ENCODE results near the gene PRKD1.
"Not testable (repeated sequence)": the region's sequence is repeated elsewhere in the genome, so short reads cannot be mapped to it uniquely, and the experiment has no call there.

The PRKD1 gene

DNA sequence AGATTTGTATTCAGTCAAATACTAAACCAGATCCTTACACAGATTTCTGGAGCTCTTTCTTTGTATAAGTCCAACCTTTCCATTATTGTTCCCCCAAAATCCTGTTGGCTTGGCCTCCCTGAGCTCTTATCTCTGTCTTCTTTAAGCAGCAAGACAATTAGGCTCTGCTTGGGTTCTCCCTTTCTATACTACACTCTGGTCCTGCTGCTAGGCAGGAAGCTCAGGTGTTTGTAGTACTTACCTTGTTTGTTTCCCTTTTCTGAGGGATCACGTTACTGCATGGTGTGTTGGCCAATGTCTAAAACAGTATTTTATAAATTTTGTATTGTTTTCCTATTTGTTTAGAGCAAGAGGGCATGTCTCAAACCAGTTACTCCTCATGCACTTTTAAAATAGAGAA, 192.9 kb downstream of the PRKD1 start:
- no peak for DNase-seq

DNA sequence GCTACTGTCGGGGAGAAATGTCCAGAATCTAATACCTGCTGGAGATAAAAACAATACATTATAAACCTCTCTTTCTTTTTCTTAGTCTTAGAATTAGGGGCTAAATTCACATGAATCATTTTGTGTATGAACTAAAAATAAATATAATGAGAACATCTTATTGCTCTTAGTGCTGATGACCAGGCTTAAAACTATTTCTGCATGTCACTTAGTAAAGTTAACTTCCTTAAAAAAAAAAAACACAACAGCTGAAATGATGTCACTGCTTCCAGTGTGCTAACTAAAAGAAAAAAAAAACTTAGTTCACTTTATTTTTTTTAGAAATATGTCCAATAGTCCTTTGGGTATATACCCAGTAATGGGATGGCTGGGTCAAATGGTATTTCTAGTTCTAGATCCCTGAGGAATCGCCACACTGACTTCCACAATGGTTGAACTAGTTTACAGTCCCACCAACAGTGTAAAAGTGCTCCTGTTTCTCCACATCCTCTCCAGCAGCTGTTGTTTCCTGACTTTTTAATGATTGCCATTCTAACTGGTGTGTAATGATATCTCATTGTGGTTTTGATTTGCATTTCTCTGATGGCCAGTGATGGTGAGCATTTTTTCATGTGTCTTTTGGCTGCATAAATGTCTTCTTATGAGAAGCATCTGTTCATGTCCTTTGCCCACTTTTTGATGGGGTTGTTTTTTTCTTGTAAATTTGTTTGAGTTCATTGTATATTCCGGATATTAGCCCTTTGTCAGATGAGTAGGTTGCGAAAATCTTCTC, 200.9 kb downstream of the PRKD1 start:
- DNase-seq: not testable (repeated sequence)

DNA sequence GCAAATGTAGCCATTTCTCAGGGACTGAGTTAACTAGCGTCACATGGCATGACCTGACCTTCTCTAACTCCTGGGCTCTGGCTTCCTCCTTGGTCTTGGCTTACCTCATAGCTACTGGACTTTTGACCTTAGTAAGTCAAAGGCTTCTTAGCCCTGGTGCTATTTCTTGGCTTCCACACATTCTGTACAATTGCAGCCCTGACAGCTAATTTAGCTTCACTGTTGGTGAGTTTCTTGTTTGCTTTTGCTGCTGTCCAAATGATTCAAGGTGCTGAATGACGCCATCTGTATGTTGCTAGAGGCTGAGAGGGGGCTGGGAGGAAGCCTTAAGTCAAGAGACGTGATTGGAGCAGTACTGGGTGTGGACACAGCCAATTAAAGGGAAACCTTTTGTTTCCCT, 202.7 kb downstream of the PRKD1 start:
- no peak for DNase-seq

DNA sequence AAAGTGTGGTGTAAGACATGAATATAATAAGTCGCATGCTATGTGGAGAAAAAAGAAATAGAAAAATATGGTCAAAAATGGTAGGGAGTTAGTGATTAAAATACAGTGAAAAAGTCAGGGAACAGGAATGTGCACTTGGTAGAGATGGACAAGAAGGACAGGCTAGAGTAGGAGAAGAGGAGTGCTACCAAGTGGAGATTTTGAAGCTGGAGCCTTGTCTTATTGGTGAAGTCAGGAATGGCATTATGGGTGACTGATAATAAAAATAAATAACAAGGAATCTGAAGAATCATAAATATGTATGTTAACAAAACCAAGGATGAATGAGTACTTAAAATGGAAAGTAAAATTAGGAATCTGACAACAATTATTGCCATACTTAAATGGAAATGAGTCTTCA, 204.8 kb downstream of the PRKD1 start:
- no peak for DNase-seq

DNA sequence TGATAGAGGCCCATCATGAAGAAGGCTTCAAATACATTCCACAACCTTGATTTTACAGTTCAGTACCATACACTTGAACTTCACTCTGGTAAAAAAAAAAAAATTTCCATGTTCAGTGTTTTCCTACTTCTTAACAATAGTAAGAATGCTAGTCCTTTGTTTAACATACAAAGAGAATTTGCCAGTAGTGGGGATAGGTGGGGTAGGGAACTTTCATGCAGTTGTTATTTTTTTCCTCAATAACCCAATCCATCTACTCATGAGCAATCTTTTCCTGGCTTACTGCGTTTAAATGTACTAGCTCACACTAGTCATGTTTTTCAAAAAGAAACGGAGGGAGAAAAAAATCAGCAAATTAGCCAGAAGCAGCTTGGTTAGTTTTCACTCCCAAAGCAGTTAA, 206.1 kb downstream of the PRKD1 start:
- DNase-seq: no peak

DNA sequence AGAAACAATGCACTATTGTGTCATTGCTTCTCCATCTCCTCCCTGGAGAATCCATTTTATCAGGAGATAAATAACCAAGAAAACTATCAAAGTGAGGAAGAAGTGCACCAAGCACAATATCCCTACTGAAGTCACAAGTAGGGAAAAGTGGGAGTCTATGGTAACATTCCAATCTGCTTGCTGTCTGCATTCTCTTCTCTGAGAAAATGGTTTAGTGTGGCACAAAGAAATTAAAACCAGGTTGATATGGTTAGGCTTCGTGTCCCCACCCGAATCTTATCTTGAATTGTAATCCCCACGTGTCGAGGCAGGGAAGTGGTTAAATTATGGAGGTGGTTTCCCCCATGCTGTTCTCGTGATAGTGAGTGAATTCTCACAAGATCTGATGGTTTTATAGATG, 209.7 kb downstream of the PRKD1 start:
- DNase-seq: no peak

DNA sequence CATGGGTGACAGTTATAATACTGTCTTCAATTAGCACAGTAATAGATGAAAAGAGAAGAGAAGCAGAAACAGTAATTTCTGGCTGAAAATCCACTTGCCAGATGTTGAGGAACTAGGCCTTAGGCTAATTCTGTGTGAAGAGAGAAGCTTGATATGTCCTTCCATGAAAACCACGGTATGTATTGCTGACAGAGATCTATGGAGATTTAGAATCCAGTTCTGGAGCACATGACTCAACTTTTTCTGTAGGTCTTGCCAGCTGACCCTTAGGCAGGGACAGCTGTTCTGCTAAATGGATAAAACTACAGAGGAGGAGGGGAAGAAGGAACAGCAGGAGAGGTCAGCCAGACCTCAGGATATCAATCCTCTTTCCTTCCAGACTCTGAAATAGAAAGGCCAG, 211.5 kb downstream of the PRKD1 start:
- DNase-seq: no peak

DNA sequence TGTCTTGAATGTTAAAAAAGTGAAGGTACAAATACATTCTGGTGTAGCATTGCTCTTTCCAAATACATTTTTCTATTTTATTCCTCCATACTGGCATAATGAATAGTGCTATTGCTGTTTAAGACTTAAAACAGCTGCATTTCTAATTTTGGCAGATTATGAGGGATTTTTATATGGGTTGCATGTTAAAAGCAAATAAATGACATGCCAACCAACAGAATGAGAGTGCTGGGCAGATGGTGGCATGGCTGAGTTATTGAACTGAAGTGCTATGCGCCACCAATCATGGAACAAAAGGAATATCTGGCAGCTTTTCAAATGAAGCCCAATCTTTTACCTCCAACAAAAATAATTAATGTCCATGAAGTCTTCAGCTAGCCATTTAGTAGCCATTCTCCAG, 215.0 kb downstream of the PRKD1 start:
- DNase-seq: no peak

DNA sequence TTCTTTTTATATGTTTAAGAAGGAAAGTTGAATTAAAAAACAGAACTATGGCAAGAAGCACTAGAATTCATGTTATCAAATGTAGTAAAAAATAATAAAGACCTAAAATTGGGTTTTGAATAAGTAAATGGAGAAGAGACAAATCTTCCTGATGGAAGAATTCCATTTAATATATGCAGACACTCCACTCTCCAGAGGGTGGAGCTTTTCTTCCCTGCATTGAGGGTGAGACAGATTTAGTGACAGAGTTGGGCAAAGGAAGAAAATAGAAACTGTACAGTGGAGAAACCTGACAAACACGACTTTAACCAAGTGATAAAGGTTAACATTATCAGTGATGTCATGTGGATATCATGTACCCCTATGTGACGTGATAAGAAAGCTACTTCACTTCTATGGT, 217.6 kb downstream of the PRKD1 start:
- no peak for DNase-seq

DNA sequence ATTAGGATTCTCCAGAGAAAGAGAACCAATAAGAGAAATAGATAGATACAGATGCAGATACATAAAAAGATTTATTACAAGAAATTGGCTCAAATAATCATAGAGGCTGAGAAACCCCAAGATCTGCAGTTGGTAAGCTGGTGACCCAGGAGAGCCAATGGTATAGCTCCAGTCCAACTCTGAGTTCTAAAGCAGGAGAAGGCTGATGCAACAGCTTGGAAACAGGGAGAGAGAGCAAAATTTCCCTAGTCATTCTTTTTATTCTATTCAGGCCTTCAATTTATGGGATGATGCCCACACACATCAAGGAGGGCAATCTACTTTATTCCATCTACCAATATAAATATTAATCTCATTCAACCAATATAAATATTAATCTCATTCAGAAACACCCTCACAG, 218.2 kb downstream of the PRKD1 start:
- no peak for DNase-seq

DNA sequence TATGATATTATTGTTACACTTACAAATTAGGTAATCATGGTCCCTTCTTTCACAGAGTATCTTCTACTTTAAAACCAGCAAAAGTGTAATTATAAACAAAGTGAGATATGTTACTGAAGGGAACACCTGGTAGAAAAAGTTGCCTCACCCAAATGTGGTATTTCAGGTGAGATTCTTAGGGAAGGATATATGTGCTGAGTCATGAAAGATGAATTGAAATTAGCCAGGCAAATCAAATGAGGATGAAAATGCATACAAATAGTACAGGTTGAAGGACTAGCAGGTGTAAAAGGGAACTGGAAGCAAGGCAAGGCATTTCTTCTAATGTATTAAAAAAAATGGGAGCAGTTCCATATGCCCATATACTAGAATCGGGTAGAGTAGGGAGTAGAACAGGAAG, 220.9 kb downstream of the PRKD1 start:
- DNase-seq: no peak

DNA sequence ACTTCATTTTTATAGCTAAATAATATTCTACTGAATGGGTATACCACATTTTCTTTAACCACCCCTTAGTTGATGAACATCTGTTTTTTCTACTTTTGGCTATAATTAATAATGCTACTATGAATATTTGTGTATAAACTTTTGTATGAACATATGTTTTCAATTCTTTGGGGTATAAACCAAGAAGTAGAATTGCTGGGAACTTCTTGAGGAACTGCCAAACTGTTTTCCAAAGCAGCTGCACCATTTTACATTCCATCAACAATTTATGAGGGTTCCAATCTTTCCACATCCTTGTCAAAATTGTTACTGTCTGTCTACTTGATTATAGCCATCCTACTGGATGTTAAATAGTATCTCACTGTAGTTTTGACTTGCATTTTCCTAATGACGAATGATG, 221.8 kb downstream of the PRKD1 start:
- no peak for DNase-seq

DNA sequence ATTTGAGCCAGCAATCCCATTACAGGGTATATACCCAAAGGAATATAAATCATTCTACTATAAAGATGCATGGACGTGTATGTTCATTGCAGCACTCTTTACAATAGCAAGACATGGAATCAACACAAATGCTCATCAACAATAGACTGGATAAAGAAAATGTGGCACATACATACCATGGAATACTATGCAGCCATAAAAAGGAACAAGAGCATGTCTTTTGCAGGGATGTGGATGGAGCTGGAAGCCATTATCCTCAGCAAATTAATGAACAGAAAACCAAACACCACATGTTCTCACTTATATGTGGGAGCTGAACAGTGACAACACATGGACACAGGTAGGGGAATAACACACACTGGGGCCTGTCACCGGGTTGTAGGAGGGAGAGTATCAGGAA, 238.1 kb downstream of the PRKD1 start:
- DNase-seq: not testable (repeated sequence)

DNA sequence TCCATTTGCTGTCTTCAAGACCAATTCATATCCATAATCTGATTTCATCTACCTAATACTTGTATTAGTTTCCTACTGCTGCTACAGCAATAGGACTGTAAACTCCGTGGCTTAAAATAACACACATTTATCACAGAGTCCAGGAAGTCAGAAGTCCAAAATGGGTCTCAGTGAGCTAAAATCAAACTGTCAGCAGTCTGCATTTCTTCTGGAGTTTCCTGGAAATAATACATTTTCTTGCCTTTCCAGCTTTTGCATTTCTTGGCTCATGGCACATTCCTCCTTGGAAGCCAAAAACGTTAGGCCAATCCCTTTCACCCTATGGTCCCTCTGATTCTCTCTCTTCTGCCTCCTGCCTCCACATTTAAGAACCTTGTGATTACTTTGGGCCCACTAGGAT, 239.8 kb downstream of the PRKD1 start:
- DNase-seq: no peak

DNA sequence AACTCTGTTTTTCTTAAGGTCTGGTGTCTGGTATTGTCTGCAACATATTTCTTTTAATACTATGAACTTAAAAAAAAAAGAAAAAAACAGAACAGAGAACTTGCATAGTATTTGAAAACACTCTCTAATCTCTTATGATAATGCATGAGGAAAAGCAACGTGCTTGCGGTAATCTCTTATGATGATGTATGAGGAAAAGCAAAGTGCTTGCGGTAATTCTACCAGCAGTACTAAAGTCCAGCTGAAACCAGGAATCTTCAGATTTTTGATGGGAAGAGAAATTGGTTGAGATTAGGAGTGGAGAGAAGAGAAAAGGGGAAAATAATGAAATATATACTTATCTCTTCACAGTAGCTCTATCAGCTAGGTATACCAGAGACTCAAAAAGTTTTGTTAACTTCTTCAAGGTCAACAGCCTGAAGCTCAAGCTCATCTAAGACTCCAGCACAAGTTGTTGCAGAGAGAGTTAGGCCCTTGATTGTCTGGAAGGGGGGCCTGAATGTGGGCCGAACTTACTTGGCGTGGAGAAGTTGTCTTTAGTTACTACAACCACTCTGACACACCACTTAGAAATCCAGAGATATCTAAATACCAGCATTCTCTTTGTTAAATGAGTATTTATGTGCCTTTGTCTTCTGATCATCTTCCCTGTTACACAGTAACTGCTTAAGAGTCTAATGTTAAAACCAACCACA, 240.4 kb downstream of the PRKD1 start:
- no peak for DNase-seq

DNA sequence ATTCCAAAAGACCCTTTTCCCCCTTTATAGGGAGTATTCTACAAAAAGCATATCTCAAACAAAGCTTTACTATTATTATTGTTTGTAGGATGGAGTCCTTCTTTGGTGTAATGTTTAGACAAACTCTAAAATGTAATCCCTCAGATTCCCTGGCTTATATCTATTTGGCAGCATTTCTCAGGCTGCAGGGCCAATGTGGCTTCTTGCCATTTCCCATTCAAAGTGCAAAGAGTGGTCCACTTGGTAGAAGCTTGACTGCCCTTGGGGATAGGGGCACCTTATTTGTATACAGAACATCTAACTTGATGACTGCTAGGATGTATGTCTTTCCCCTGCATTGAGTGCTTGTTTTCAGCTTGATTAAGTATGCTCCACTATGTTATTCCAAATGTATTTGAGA, 242.7 kb downstream of the PRKD1 start:
- DNase-seq: no peak

DNA sequence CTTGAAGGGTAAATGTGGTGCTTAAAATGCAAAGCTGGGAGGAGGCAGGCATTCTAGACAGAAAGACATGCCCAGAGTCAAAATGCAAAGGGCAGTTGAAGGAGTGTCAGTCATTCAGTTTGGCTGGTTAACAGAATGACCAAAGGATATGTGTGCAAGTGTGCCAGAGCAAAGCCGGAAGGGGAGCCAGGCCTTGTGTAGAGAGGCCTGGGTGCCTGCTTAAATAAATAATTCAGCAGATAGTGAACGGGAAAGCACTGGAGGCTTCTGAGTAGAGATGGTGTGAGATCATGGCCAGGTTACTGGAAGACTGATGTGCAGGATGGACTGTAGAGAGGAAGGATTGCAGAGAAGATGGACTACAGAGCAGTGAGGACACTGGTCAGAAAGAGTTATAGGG, 244.9 kb downstream of the PRKD1 start:
- no peak for DNase-seq

DNA sequence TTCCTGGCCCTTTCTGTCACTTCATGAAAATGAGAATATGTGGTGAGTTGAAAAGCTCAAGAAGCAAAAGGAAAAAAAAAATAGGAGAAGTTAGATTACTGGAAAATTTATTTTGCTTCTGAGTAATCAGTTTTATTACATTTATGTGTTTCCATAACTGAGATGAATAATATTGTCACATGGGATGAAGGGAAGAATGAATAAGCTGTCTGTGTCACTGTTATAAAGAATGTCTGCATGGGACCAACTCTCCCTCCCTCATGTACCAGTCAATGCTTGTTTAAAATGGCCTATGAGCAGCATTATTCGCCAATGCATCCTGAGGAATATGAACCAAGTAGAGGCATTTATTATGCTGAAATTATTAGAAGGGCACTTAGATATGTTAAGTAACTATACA, 246.3 kb downstream of the PRKD1 start:
- DNase-seq: no peak

DNA sequence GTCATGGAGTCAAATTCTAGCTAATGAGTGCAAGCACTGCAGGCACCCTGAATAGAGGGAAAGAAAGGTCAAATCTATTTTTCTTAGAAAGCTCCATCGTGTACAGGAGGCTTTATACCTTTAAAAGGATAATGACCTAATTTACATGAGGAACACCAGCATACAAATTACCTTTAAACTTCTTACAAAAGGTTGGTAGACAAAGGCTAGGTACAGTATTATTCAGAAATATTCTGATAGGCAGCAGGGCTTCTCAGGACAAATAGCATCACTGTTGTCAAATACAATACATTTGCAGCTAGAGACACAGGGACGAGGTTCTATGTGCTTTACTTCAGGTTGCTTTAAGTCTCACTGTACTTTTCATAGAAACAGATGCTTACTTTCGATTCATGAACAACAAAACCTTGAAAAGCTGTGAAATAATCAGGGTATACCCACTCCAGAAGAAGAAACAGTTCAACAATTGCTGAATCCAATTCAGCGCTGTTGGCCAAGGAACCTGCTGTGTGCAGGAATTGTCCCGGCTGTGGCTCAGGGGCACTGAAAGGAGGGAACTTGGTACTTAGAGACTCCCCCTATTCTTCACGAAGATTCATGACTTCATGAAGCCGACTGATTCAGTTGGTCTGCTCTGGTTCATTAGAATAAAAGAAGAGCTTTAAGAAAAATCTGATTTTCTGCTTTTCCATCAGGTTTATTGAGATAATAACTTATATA, 252.9 kb downstream of the PRKD1 start:
- no peak for DNase-seq

DNA sequence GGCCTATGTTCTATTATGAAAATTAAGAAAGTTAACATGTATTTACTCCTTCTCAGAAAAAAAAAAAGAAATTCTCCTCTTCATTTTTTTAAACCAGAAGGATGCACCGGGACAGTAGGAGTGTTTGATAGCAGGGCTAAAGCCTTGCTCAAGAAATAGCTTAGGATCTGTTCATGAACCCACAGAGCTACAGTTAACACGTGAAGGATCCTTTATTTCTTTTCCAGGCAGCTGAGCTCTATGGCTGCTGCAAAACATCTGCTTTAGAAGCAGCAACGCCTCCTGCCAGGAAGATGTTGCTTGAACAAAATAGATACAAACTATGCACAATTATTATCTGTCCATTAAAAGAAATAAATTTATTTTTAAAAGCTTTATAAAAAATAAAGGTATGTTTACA, 254.8 kb downstream of the PRKD1 start:
- DNase-seq: no peak

DNA sequence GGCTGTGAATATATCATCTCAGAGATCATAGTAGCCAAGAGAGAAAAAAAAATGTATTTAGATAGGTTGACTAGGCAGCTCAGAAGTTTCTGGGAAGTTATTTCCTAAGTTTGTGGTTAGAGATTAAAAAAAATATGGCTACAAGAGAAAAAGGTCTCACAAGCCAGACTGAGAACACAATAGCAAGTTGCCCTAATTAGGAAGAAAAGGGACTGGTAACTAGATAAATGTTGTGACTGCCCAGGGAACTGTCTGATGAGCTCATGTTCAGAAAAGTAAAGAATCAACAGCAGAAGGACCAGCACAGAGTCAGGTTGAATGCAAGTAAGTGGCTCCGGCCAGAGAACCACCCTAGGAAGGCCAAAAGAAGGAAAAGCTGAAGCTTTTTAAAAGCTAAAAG, 256.6 kb downstream of the PRKD1 start:
- DNase-seq: no peak

DNA sequence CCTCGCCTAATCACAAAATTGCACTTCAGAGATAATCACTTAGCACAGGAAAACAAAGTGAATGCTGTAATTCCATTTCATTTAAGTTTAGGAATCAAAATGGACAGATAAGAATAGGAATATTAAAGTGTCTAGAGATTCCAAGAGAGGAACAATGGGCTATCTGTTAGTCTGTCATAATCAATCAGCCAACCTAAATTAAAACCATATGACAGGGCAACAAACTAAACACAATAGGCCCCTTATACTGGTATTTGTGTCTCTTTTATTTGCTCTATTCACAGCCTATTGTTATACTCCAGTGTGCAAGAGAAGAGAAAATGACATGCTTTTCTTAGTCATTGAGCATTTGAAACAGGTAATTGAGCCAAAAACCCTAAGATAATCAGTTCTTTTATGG, 259.4 kb downstream of the PRKD1 start:
- no peak for DNase-seq

DNA sequence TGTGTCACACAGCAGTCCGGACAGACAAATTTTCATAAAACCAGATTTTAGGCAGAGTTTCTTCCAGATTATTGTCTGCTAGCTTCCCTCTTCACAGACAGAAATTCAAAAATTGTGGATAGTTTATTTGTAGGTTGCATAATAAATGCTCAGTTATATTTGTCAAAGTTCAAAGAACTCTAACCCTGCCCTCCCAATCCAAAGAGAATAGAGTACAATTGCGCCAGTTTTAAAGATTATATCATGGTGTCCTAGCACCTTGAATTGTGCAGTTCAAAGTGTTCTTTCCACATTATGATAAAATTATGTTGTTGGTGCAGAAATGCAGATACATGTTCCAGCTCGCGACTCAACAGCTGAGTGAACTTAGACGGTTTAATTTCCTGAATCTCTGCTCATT, 263.1 kb downstream of the PRKD1 start:
- DNase-seq: no peak

DNA sequence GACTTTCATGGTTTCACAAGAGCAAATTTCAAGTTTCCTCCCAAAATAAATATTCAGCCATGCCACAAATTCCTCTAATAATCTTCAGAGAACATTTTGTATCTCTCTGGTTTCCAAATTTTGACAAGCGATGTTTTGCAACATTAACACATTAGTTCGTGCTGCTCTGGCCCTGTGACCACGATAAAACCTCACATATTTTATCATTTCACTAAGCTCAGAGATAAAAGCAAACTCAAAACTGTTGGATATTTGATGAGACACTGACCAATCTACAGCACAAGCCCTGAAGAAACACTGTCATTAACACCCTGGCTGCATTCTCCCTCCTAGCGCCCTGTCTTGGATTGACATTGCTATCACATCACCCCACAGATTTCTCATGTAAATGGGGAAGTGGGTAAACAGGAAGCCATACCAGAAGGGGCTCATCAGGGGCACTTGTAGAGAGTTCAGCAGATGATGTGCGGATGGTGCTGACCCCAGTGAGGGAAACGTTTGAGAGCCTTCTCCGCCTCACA, 264.3 kb downstream of the PRKD1 start:
- no peak for DNase-seq
